IPS-15b (cell line): ENCODE measurements around the gene FMN2.
"Not testable (repeated sequence)": the region's sequence is repeated elsewhere in the genome, so short reads cannot be mapped to it uniquely, and the experiment has no call there.

Experiments used
- H3K27me3 ChIP-seq: one replicate; pipeline ENCODE4 v1.6.1; 2013; ENCODE audit warnings: low read length; ENCODE audit not compliant: control insufficient read depth, insufficient read depth
- H3K36me3 ChIP-seq: one replicate; pipeline ENCODE4 v1.6.1; 2013; ENCODE audit warnings: low read length; ENCODE audit not compliant: control insufficient read depth, insufficient read depth
- H3K4me1 ChIP-seq: one replicate; pipeline ENCODE4 v1.6.1; 2013; ENCODE audit warnings: mild to moderate bottlenecking, low read length; ENCODE audit not compliant: control insufficient read depth, insufficient read depth
- H3K4me3 ChIP-seq: one replicate; pipeline ENCODE4 v1.5.1; 2013; ENCODE audit warnings: low read depth, low read length
- H3K9ac ChIP-seq: one replicate; pipeline ENCODE4 v1.6.1; 2013; ENCODE audit warnings: low read depth, mild to moderate bottlenecking, low read length
- H3K9me3 ChIP-seq: one replicate; pipeline ENCODE4 v1.6.1; 2013; ENCODE audit warnings: mild to moderate bottlenecking, low read length; ENCODE audit not compliant: control insufficient read depth, insufficient read depth

FMN2 gene

GRCh38 chr1:240308096-240308495, 216.4 kb downstream of the FMN2 start:
- H3K4me3 ChIP-seq, result no peak overlapping the region
- H3K27me3 ChIP-seq, result no peaks in the 10 kb centered on the region
- H3K9ac ChIP-seq, result no peak overlapping the region
- no peaks in the 10 kb centered on the region for H3K9me3 ChIP-seq
- no peaks in the 10 kb centered on the region for H3K4me1 ChIP-seq
- no peaks in the 10 kb centered on the region for H3K36me3 ChIP-seq

GRCh38 chr1:240309769-240310168, 218.1 kb downstream of the FMN2 start:
- Histone ChIP-seq H3K27me3 (no peaks in the 10 kb centered on the region), H3K9ac (no peak overlapping the region), H3K36me3 (no peaks in the 10 kb centered on the region), H3K9me3 (no peaks in the 10 kb centered on the region), H3K4me1 (no peaks in the 10 kb centered on the region), H3K4me3 (no peak overlapping the region)

- Histone ChIP-seq H3K9ac (no peak overlapping the region), H3K27me3 (no peaks in the 10 kb centered on the region), H3K36me3 (no peaks in the 10 kb centered on the region), H3K4me1 (no peaks in the 10 kb centered on the region), H3K4me3 (no peak overlapping the region), H3K9me3 (no peaks in the 10 kb centered on the region)
Observed at GRCh38 chr1:240310226-240310925, 218.7 kb downstream of the FMN2 start.

- Histone ChIP-seq H3K27me3 (no peaks in the 10 kb centered on the region), H3K9ac (no peak overlapping the region), H3K9me3 (no peaks in the 10 kb centered on the region)
Observed at GRCh38 chr1:240312872-240313271, 221.2 kb downstream of the FMN2 start.

GRCh38 chr1:240314845-240315801, 223.4 kb downstream of the FMN2 start:
- Histone ChIP-seq H3K9ac (no peak overlapping the region), H3K4me3 (no peak overlapping the region), H3K9me3 (no peaks in the 10 kb centered on the region), H3K36me3 (no peaks in the 10 kb centered on the region), H3K27me3 (no peaks in the 10 kb centered on the region), H3K4me1 (no peaks in the 10 kb centered on the region)

More at GRCh38 chr1:240312872-240313271, 221.2 kb downstream of the FMN2 start:
- H3K36me3 ChIP-seq, result no peaks in the 10 kb centered on the region
- no peaks in the 10 kb centered on the region for H3K4me1 ChIP-seq
- H3K4me3 ChIP-seq, result no peak overlapping the region

- Histone ChIP-seq H3K9me3 (no peaks in the 10 kb centered on the region), H3K4me1 (no peaks in the 10 kb centered on the region), H3K9ac (no peak overlapping the region), H3K36me3 (no peaks in the 10 kb centered on the region), H3K4me3 (no peak overlapping the region), H3K27me3 (no peaks in the 10 kb centered on the region)
Observed at GRCh38 chr1:240319998-240320397, 228.3 kb downstream of the FMN2 start.

- Histone ChIP-seq H3K4me3 (no peak overlapping the region), H3K9ac (no peak overlapping the region), H3K27me3 (no peaks in the 10 kb centered on the region), H3K36me3 (no peaks in the 10 kb centered on the region), H3K4me1 (no peaks in the 10 kb centered on the region), H3K9me3 (no peaks in the 10 kb centered on the region)
Observed at GRCh38 chr1:240320659-240321058, 229.0 kb downstream of the FMN2 start.

GRCh38 chr1:240322943-240323342, 231.3 kb downstream of the FMN2 start:
- H3K4me3 ChIP-seq, result no peak overlapping the region
- no peak overlapping the region for H3K9ac ChIP-seq
- peaks cover 2% of the 10 kb centered on the region for H3K4me1 ChIP-seq
- no peaks in the 10 kb centered on the region for H3K9me3 ChIP-seq
- no peaks in the 10 kb centered on the region for H3K36me3 ChIP-seq
- H3K27me3 ChIP-seq, result no peaks in the 10 kb centered on the region

- not testable (repeated sequence) for H3K27me3 ChIP-seq, H3K9ac ChIP-seq, H3K4me1 ChIP-seq, H3K36me3 ChIP-seq, H3K4me3 ChIP-seq, H3K9me3 ChIP-seq
Observed at GRCh38 chr1:240328382-240328781, 236.7 kb downstream of the FMN2 start.

GRCh38 chr1:240329443-240329842, 237.8 kb downstream of the FMN2 start:
- H3K9ac ChIP-seq, result no peak overlapping the region

GRCh38 chr1:240332672-240333071, 241.0 kb downstream of the FMN2 start:
- Histone ChIP-seq H3K4me3 (no peak overlapping the region), H3K9me3 (no peaks in the 10 kb centered on the region), H3K27me3 (no peaks in the 10 kb centered on the region), H3K36me3 (no peaks in the 10 kb centered on the region), H3K9ac (no peak overlapping the region), H3K4me1 (no peaks in the 10 kb centered on the region)

More at GRCh38 chr1:240329443-240329842, 237.8 kb downstream of the FMN2 start:
- Histone ChIP-seq H3K27me3 (no peaks in the 10 kb centered on the region), H3K4me3 (no peak overlapping the region), H3K36me3 (no peaks in the 10 kb centered on the region), H3K9me3 (no peaks in the 10 kb centered on the region), H3K4me1 (peaks cover 2% of the 10 kb centered on the region)

GRCh38 chr1:240337781-240338180, 246.1 kb downstream of the FMN2 start:
- Histone ChIP-seq H3K27me3 (no peaks in the 10 kb centered on the region), H3K9ac (no peak overlapping the region), H3K36me3 (no peaks in the 10 kb centered on the region), H3K9me3 (no peaks in the 10 kb centered on the region), H3K4me3 (no peak overlapping the region), H3K4me1 (no peaks in the 10 kb centered on the region)
